ENCODE results near the gene CCL7. TPM values are rescaled to one million over a fixed set of nuclear protein-coding genes. Genes with fewer than 3 reads are reported as not detected.

The CCL7 gene
- not detected for total RNA-seq
- polyA plus RNA-seq, result not detected
- long read RNA-seq, donor 1, result 0 reads
- long read RNA-seq, donor 2, result 0 reads

DNA sequence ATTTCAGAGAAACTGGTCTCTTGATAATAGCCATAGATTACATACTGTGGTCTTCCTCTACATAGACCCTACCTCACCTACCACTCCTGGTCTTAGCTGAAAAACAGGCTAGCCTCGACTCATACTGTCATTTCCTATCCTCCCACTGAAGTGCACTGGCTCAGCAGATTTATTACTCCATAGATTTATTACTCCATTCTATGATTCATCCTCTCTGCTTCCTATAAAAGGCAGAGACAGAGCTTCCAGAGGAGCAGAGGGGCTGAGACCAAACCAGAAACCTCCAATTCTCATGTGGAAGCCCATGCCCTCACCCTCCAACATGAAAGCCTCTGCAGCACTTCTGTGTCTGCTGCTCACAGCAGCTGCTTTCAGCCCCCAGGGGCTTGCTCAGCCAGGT lies at the start of gene CCL7:
Gene CCL7, plus strand, starts transcription at position 253 of the 400 bp plus-strand sequence. Its CDS starts 70 bp downstream, at position 323.
- intact Hi-C loops (cut with DNase I; ENCODE audit: low total_unique reads), result no loop called here

DNA sequence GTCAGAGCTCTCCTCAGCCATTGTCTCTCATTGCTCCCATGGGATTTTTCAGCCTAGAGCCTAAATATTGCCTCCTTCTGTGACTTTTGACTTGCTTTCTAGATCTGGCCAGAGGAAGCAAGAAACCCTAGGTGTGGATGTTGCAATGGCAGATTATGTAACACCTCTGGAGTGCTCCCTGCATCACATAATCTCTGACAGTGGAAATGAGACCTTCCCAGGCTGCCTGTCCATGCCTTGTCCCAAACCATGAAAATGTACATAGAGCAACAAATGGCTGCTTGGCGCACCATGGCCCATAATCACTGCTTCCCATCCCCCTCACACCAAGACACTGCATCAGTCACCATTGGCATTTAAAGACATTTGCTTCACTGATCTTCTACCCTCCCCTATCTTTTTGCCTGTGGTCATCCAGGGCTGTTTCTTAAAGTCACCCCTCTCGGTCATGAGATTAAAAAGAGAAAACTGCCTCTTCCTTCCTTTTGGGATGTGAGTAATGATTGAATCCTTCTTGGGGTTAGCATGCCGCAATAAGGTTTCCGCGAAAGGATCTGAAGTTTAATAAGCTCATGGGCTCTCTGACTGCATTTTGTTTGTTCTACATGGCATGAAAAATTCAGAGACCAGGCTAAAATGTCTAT lies 49.1 kb upstream of the CCL7 start:
- Histone ChIP-seq H3K27ac (no peak overlapping the region), H3K36me3 (no peaks in the 10 kb centered on the region), H3K4me3 (no peak overlapping the region), H3K27me3 (replicated peaks in 1 of 7) (peaks cover 0 to 24% (median 0%) of the 10 kb centered on the region in 7 donors), H3K9me3 (no peaks in the 10 kb centered on the region), H3K4me1 (peaks cover 0 to 25% (median 5%) of the 10 kb centered on the region in 6 donors)
- 51 to 84% (median 64%) methylated on average over 5 of the region's 5 CpGs for WGBS, 5 donors
- TF ChIP-seq POLR2AphosphoS5 (IDR thresholded peaks at IDR 0.05) (no peak), POLR2A (IDR thresholded peaks at IDR 0.05) (no peak)
- TF ChIP-seq, protein P1, sequence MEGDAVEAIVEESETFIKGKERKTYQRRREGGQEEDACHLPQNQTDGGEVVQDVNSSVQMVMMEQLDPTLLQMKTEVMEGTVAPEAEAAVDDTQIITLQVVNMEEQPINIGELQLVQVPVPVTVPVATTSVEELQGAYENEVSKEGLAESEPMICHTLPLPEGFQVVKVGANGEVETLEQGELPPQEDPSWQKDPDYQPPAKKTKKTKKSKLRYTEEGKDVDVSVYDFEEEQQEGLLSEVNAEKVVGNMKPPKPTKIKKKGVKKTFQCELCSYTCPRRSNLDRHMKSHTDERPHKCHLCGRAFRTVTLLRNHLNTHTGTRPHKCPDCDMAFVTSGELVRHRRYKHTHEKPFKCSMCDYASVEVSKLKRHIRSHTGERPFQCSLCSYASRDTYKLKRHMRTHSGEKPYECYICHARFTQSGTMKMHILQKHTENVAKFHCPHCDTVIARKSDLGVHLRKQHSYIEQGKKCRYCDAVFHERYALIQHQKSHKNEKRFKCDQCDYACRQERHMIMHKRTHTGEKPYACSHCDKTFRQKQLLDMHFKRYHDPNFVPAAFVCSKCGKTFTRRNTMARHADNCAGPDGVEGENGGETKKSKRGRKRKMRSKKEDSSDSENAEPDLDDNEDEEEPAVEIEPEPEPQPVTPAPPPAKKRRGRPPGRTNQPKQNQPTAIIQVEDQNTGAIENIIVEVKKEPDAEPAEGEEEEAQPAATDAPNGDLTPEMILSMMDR (IDR thresholded peaks at IDR 0.05 in 8 of 11, conservative IDR thresholded peaks at IDR 0.05 in 3 of 11), result no peak
- DNase-seq, result no peak
- intact Hi-C loops (cut with DNase I; ENCODE audit: low total_unique reads), result no loop called here

More for the DNA sequence above, at the start of gene CCL7:
- WGBS, 5 donors, result 8 to 18% (median 16%) methylated on average over 1 of the region's 1 CpG
- Histone ChIP-seq H3K4me3 (no peak within 1 kb of the TSS), H3K9me3 (no peaks in the 10 kb centered on the region), H3K27me3 (replicated peaks in 1 of 7) (peaks cover 0 to 44% (median 0%) of the 10 kb centered on the region in 7 donors), H3K4me1 (no peaks in the 10 kb centered on the region), H3K36me3 (no peaks in the 10 kb centered on the region), H3K27ac (no peak within 1 kb of the TSS)
- TF ChIP-seq, protein P1 (IDR thresholded peaks at IDR 0.05 in 8 of 11, conservative IDR thresholded peaks at IDR 0.05 in 3 of 11), result no peak
- TF ChIP-seq POLR2AphosphoS5 (IDR thresholded peaks at IDR 0.05) (no peak), POLR2A (IDR thresholded peaks at IDR 0.05) (no peak)
- DNase-seq, result no peak

DNA sequence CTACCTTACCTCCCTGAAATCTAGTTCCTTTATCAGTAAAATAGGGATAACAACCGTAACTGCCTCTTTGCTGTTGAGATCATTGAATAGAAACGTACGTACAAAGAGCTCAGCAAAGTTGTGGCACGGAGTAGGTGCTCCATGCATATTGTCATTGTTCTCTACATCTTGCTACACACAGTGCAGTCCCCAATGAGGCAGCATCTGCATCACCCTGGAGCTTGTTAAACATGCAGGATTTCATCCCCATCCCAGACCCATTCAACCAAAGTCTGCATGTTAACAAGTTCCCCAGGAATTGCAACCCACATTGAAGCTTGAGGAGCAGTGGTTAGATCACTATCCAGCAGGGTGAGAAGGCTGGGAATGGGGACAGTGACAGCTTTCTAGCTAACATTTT lies 48.6 kb upstream of the CCL7 start:
- DNase-seq, result no peak
- 83 to 92% (median 86%) methylated on average over 4 of the region's 4 CpGs for WGBS, 5 donors
- TF ChIP-seq POLR2A (IDR thresholded peaks at IDR 0.05), result no peak
- TF ChIP-seq POLR2AphosphoS5 (IDR thresholded peaks at IDR 0.05), result no peak
- TF ChIP-seq, protein P1 (IDR thresholded peaks at IDR 0.05 in 8 of 11, conservative IDR thresholded peaks at IDR 0.05 in 3 of 11), result no peak
- Histone ChIP-seq H3K36me3 (no peaks in the 10 kb centered on the region), H3K27me3 (replicated peaks in 1 of 7) (peaks cover 0 to 24% (median 0%) of the 10 kb centered on the region in 7 donors), H3K4me3 (no peak overlapping the region), H3K27ac (no peak overlapping the region), H3K9me3 (no peaks in the 10 kb centered on the region), H3K4me1 (peaks cover 0 to 25% (median 5%) of the 10 kb centered on the region in 6 donors)
- intact Hi-C loops (cut with DNase I; ENCODE audit: low total_unique reads), result no loop called here

DNA sequence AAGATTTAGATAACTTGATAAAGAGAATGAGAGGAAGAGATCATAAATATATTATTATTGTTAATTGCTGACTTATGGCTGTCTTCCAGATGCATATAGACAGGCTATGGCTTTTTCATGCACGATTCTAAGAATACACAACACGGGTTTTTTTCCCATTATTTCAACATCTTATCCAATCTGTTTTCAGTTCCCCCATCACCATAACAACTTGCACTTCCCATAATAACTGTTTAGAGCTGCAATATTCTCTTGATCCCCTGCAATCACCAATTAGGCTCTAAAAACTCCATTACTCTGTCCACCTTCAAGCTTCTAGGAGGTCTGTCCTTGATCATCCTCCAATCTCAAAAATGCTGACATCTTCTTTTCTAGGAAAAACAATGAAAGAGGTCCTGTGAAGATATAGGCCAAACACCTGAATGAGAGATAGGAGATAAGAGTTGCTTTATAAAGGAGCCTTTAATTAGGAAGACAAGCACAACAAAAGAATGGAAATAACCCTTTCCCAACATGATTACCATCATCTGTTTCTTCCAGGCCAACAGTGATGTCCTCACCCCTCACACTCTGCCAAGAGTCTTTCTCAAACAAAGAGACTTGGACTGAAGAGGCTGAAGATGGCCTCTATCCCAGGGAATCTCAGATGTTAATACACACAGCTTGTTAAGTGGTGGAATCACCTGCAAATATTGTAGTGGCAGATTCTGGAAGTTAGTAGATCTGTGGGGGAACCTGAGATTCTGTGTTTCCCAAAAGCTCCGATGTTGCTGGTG lies 47.1 kb upstream of the CCL7 start:
- no peaks in the 10 kb centered on the region for H3K36me3 ChIP-seq
- no peak overlapping the region for H3K4me3 ChIP-seq
- peaks cover 0 to 25% (median 5%) of the 10 kb centered on the region in 6 donors for H3K4me1 ChIP-seq
- TF ChIP-seq POLR2A (IDR thresholded peaks at IDR 0.05) (no peak), POLR2AphosphoS5 (IDR thresholded peaks at IDR 0.05) (no peak)
- TF ChIP-seq, protein P1 (IDR thresholded peaks at IDR 0.05 in 8 of 11, conservative IDR thresholded peaks at IDR 0.05 in 3 of 11), result no peak
- H3K27me3 ChIP-seq (replicated peaks in 1 of 7), result peaks cover 0 to 19% (median 0%) of the 10 kb centered on the region in 7 donors
- intact Hi-C loops (cut with DNase I; ENCODE audit: low total_unique reads), result no loop called here
- no peak for DNase-seq
- no peak overlapping the region for H3K27ac ChIP-seq
- 59 to 79% (median 71%) methylated on average over 3 of the region's 3 CpGs for WGBS, 5 donors
- H3K9me3 ChIP-seq, result no peaks in the 10 kb centered on the region
